K562 (cell line): Measurements from ENCODE around the gene CD300E. TPM values are rescaled to one million over a fixed set of nuclear protein-coding genes. Genes with fewer than 3 reads are reported as not detected.

ENCODE experiments used
- ATAC-seq: fragments of 200-7000 bp; cut with Tn5 transposase; 3 replicates; pipeline ENCODE4 v1.9.1; 2020; ENCODE audit warnings: moderate library complexity
- BruUV-seq: library from RNA; stranded (reverse); fragments of 400-500 nt; replicated peaks from 2 replicates; lab custom pipeline; 2021; lab: Mats Ljungman, UMichigan
- CTCF ChIA-PET: fragments of 300-600 bp; formaldehyde crosslinking; extraction: SDS; loops from one replicate; lab custom pipeline; 2021; ENCODE audit warnings: low intra/inter-chr PET ratio; lab: Yijun Ruan, JAX
- POLR2A ChIA-PET: fragments of 300-600, 350-650 bp; sonication (Branson Sonifier 250); formaldehyde crosslinking; extraction: SDS; loops from one replicate; lab custom pipeline; 2021; ENCODE audit warnings: antibody characterized with exemption, inconsistent platforms; lab: Yijun Ruan, JAX
- DNase-seq, 4 experiments: peaks; one replicate each; pipeline versions ENCODE4 v3.0.0 to v3.0.0-alpha.2; 2011 to 2018; ENCODE audit warnings: low spot score in 3 of 4, mixed read lengths in 3 of 4; ENCODE audit errors: extremely low read depth in 1 of 4
- FAIRE-seq: peaks from 2 replicates; lab custom pipeline; 2011; peaks lifted over from hg19 to GRCh38; lab: Jason Lieb, UNC
- H2AFZ ChIP-seq: 2 replicates; pipeline ENCODE4 v1.6.0; 2011; ENCODE audit warnings: low read depth, low read length, control low read depth, inconsistent platforms
- H3K27ac ChIP-seq: fragments of 200-600 bp; 3 replicates; pipeline ENCODE4 v1.8.0; 2011; ENCODE audit warnings: low read depth, mild to moderate bottlenecking, control low read depth, inconsistent platforms, low read length, moderate library complexity, mixed read lengths; ENCODE audit errors: extremely low read depth
- H3K27me3 ChIP-seq, 2 experiments: fragments of 300-600 bp in 1 of 2; 2 replicates in 1 of 2; 3 replicates in 1 of 2; pipeline versions ENCODE4 v1.6.0 to v1.8.0; 2011; ENCODE audit warnings: inconsistent platforms in 2 of 2, low read length in 2 of 2, mild to moderate bottlenecking in 1 of 2, mixed read lengths in 1 of 2, moderate library complexity in 1 of 2; ENCODE audit not compliant: control insufficient read depth in 2 of 2, insufficient read depth in 2 of 2
- H3K36me3 ChIP-seq: fragments of 300-600 bp; 3 replicates; pipeline ENCODE4 v1.8.0; 2011; ENCODE audit warnings: mild to moderate bottlenecking, low read length, inconsistent platforms; ENCODE audit not compliant: control insufficient read depth, insufficient read depth
- H3K4me1 ChIP-seq, 2 experiments: fragments of 200-600 bp in 1 of 2; replicated peaks in 1 of 2; 2 replicates in 1 of 2; 3 replicates in 1 of 2; pipeline versions ENCODE4 v1.5.1 to v1.8.0; 2011; ENCODE audit warnings: inconsistent platforms in 2 of 2, low read length in 2 of 2, mild to moderate bottlenecking in 1 of 2, mixed read lengths in 1 of 2, moderate library complexity in 1 of 2; ENCODE audit not compliant: control insufficient read depth in 2 of 2, insufficient read depth in 2 of 2
- H3K4me2 ChIP-seq: 2 replicates; pipeline ENCODE4 v1.6.1; 2011; ENCODE audit warnings: low read length, control low read depth, inconsistent platforms, mixed read lengths; ENCODE audit not compliant: insufficient read depth
- H3K4me3 ChIP-seq: fragments of 200-600 bp; sonication (generic), shearing (Covaris generic); 2 replicates; pipeline ENCODE4 v1.5.1; 2016; ENCODE audit warnings: control low read depth, inconsistent platforms
- H3K79me2 ChIP-seq: fragments of 200-600 bp; 3 replicates; pipeline ENCODE4 v1.8.0; 2011; ENCODE audit warnings: low read length, inconsistent platforms; ENCODE audit not compliant: control insufficient read depth, insufficient read depth
- H3K9ac ChIP-seq, 2 experiments: 2 replicates each; pipeline versions ENCODE4 v1.6.0 to v1.6.1; 2011; ENCODE audit warnings: low read depth in 2 of 2, low read length in 2 of 2, control low read depth in 1 of 2, inconsistent platforms in 1 of 2, mild to moderate bottlenecking in 1 of 2, mixed read lengths in 1 of 2; ENCODE audit not compliant: insufficient read depth in 1 of 2
- H3K9me1 ChIP-seq: one replicate; pipeline ENCODE4 v1.6.0; 2011; ENCODE audit warnings: inconsistent platforms, mild to moderate bottlenecking, low read length, moderate library complexity; ENCODE audit not compliant: control insufficient read depth, insufficient read depth
- H3K9me3 ChIP-seq: replicated peaks from 2 replicates; pipeline ENCODE4 v1.5.1; 2011; ENCODE audit warnings: low read depth, low read length, inconsistent platforms; ENCODE audit not compliant: control insufficient read depth, insufficient read depth
- H4K20me1 ChIP-seq: replicated peaks from 2 replicates; pipeline ENCODE4 v1.6.1; 2011; ENCODE audit warnings: low read length, inconsistent platforms, mixed read lengths; ENCODE audit not compliant: control insufficient read depth, insufficient read depth
- BCLAF1 ChIP-seq, 2 experiments: fragments of 450-650 bp in 1 of 2; IDR thresholded peaks; 2 replicates each; pipeline ENCODE4 v1.6.1; 2011 to 2017; ENCODE audit warnings: low read depth in 2 of 2, antibody characterized with exemption in 1 of 2, borderline replicate concordance in 1 of 2, low read length in 1 of 2, mild to moderate bottlenecking in 1 of 2, mixed read lengths in 1 of 2; ENCODE audit not compliant: control insufficient read depth in 1 of 2
- ELK3 ChIP-seq: fragments of 450-650 bp; formaldehyde crosslinking; IDR thresholded peaks from 2 replicates; pipeline ENCODE4 v1.4.0; 2020; ENCODE audit warnings: mild to moderate bottlenecking
- IRF1 ChIP-seq: sonication (generic); formaldehyde crosslinking; IDR thresholded peaks from 2 replicates; pipeline ENCODE4 v1.8.0; 2022; ENCODE audit warnings: missing genetic modification reagents, mild to moderate bottlenecking, borderline replicate concordance
- KAT7 ChIP-seq: sonication (generic); formaldehyde crosslinking; IDR thresholded peaks from 2 replicates; pipeline ENCODE4 v1.8.0; 2022; ENCODE audit warnings: missing genetic modification reagents, mild to moderate bottlenecking, borderline replicate concordance
- MCM3 ChIP-seq: fragments of 450-650 bp; IDR thresholded peaks from 2 replicates; pipeline ENCODE4 v1.6.1; 2016
- MITF ChIP-seq: IDR thresholded peaks from 2 replicates; pipeline ENCODE4 v1.6.1; 2014; ENCODE audit warnings: antibody characterized with exemption
- NCOR1 ChIP-seq: fragments of 450-650 bp; IDR thresholded peaks from 2 replicates; pipeline ENCODE4 v1.6.1; 2016; ENCODE audit warnings: mild to moderate bottlenecking, moderate library complexity
- PTRF ChIP-seq: fragments of 450-650 bp; IDR thresholded peaks from 2 replicates; pipeline ENCODE4 v1.6.1; 2016; ENCODE audit warnings: mild to moderate bottlenecking, missing genetic modification characterization, missing compliant biosample characterization
- TEAD1 ChIP-seq, 2 experiments: fragments of 450-650 bp in 1 of 2; sonication (generic) in 1 of 2; formaldehyde crosslinking; IDR thresholded peaks; 2 replicates each; pipeline versions ENCODE4 v1.4.0 to v1.8.0; 2020 to 2022; ENCODE audit warnings: mild to moderate bottlenecking in 2 of 2, missing genetic modification reagents in 1 of 2
- TEAD2 ChIP-seq: fragments of 450-650 bp; IDR thresholded peaks from 2 replicates; pipeline ENCODE4 v1.6.1; 2016; ENCODE audit warnings: missing genetic modification characterization, control low read depth, missing compliant biosample characterization
- ZNF239 ChIP-seq: fragments of 250-450 bp; sonication (Bioruptor Pico); IDR thresholded peaks from 2 replicates; pipeline ENCODE4 v1.4.0; 2020; ENCODE audit warnings: mild to moderate bottlenecking
- ZNF398 ChIP-seq: fragments of 250-450 bp; sonication (Bioruptor Pico); IDR thresholded peaks from 2 replicates; pipeline ENCODE4 v1.8.0; 2021; ENCODE audit warnings: moderate library complexity, mild to moderate bottlenecking, inconsistent platforms
- WGBS: fragments of 100-300 bp; shearing (Covaris generic); methylation state at CpG from one replicate; pipeline ENCODE4 v1.1.6; 2016; ENCODE audit warnings: low coverage, mixed read lengths; ENCODE audit not compliant: insufficient coverage; ENCODE audit errors: missing lambda C conversion rate; 5-methylcytosine and 5-hydroxymethylcytosine counted together
- in situ Hi-C: fragments of 300-500 bp; cut with MboI; formaldehyde crosslinking; loops from 4 replicates; pipeline ENCODE4 v1.15.0; 2018; ENCODE audit warnings: inconsistent platforms, mixed read lengths
- intact Hi-C: fragments of 100-400 bp; cut with micrococcal nuclease; formaldehyde crosslinking; loops from 2 replicates; pipeline ENCODE4 v1.14.2; 2022
- polyA plus RNA-seq, 8 experiments: library from polyadenylated mRNA; depleted of rRNA in 4 of 8; stranded (reverse) in 5 of 8; unstranded in 3 of 8; fragments of >200 nt; fragmentation: Nextera tagmentation in 2 of 8; fragmentation: Illumina TruSeq in 1 of 8; extraction: Ambion mirVana in 2 of 8; extraction: Trizol in 1 of 8; gene quantifications; 2 replicates each; pipeline versions ENCODE4 v1.2.1 to v1.2.3, GENCODE V29; 2011 to 2014; ENCODE audit warnings: inconsistent platforms in 1 of 8, missing spikeins in 1 of 8
- total RNA-seq, 7 experiments: library from RNA; depleted of rRNA in 6 of 7; stranded (reverse); fragments of >200 nt in 6 of 7; fragmentation: Illumina TruSeq in 2 of 7; extraction: Trizol in 2 of 7; gene quantifications; 2 replicates each; pipeline versions ENCODE4 v1.2.1 to v1.2.3, GENCODE V29; 2011 to 2021; ENCODE audit warnings: low replicate concordance in 1 of 7

CD300E gene
- total and polyA plus RNA-seq, 9 of the 15 experiments (the other 6 are each of a cell fraction or from before 2014, with no cell fraction given) = not detected

GRCh38 chr17:74635418-74635817 is 11.9 kb upstream of the CD300E start:
- DNase-seq (no peak), FAIRE-seq (no peak), ATAC-seq (no peak)
- no TSS peak for BruUV-seq
- Histone ChIP-seq H3K9me3 (no peaks in the 10 kb centered on the region), H3K9me1 (no peaks in the 10 kb centered on the region), H3K27ac (no peak overlapping the region), H3K4me3 (no peak overlapping the region), H3K9ac (no peak overlapping the region), H3K36me3 (no peaks in the 10 kb centered on the region), H3K79me2 (no peaks in the 10 kb centered on the region), H3K27me3 (peaks cover 32 to 59% of the 10 kb centered on the region in 2 experiments), H2AFZ (no peak overlapping the region), H4K20me1 (no peaks in the 10 kb centered on the region), H3K4me1 (no peaks in the 10 kb centered on the region), H3K4me2 (no peak overlapping the region)
- WGBS = 0% methylated on average over 13 of the region's 13 CpGs
- intact Hi-C loops = no loop called here
- ChIA-PET CTCF (no interaction called here), POLR2A (no interaction called here)
- in situ Hi-C loops = no loop called here
- TF ChIP-seq ELK3 (CRISPR knock-in tag) (no peak), MCM3 (no peak), TEAD1 (CRISPR knock-in tag; IDR thresholded peaks at IDR 0.05) (no peak), IRF1 (CRISPR knock-in tag) (no peak), ZNF239 (CRISPR knock-in tag) (no peak), BCLAF1 (IDR thresholded peaks at IDR 0.05; ENCODE audit: borderline replicate concordance in 1 of 2, control insufficient read depth in 1 of 2, low read depth in 2 of 2, low read length in 1 of 2) (no peak), PTRF (tag) (no peak), TEAD2 (tag) (no peak), NCOR1 (no peak), KAT7 (CRISPR knock-in tag) (no peak), ZNF398 (CRISPR knock-in tag) (no peak), MITF (no peak)
